ENCODE results near the gene IGLL5.

The IGLL5 gene

GRCh38 chr22:22887621-22888503, at the start of gene IGLL5:
TSS of gene IGLL5 (plus strand) at chr22:22887816. CDS start at chr22:22888054, 238 bp downstream.
- Mint-ChIP-seq H3K36me3 (no peaks in the 10 kb centered on the region), H3K27me3 (peaks cover 28% of the 10 kb centered on the region), H3K27ac (no peak within 1 kb of the TSS), H3K4me3 (no peak within 1 kb of the TSS), H3K9me3 (no peaks in the 10 kb centered on the region), H3K4me1 (peaks cover 60% of the 10 kb centered on the region)
- ATAC-seq: no peak

GRCh38 chr22:22838148-22838786, 49.3 kb upstream of the IGLL5 start:
- no peaks in the 10 kb centered on the region for H3K36me3 Mint-ChIP-seq
- H3K9me3 Mint-ChIP-seq: no peaks in the 10 kb centered on the region
- H3K4me3 Mint-ChIP-seq: no peak overlapping the region
- no peak overlapping the region for H3K27ac Mint-ChIP-seq
- peaks cover 14% of the 10 kb centered on the region for H3K4me1 Mint-ChIP-seq
- H3K27me3 Mint-ChIP-seq: peaks cover 23% of the 10 kb centered on the region
- ATAC-seq: peak; percentile 59

- no peak for ATAC-seq
- H3K9me3 Mint-ChIP-seq: no peaks in the 10 kb centered on the region
- H3K27me3 Mint-ChIP-seq: peaks cover 28% of the 10 kb centered on the region
- peaks cover 14% of the 10 kb centered on the region for H3K4me1 Mint-ChIP-seq
- no peak overlapping the region for H3K4me3 Mint-ChIP-seq
- no peak overlapping the region for H3K27ac Mint-ChIP-seq
- no peaks in the 10 kb centered on the region for H3K36me3 Mint-ChIP-seq
Measured at GRCh38 chr22:22839570-22840314, 47.9 kb upstream of the IGLL5 start.

GRCh38 chr22:22840780-22841179, 46.8 kb upstream of the IGLL5 start:
- no peaks in the 10 kb centered on the region for H3K9me3 Mint-ChIP-seq
- no peak for ATAC-seq

GRCh38 chr22:22841598-22841997, 46.0 kb upstream of the IGLL5 start:
- Mint-ChIP-seq H3K4me3 (no peak overlapping the region), H3K27ac (no peak overlapping the region), H3K9me3 (no peaks in the 10 kb centered on the region), H3K27me3 (peaks cover 24% of the 10 kb centered on the region), H3K36me3 (no peaks in the 10 kb centered on the region), H3K4me1 (peaks cover 14% of the 10 kb centered on the region)
- ATAC-seq: no peak

More at GRCh38 chr22:22840780-22841179, 46.8 kb upstream of the IGLL5 start:
- Mint-ChIP-seq H3K4me1 (peaks cover 14% of the 10 kb centered on the region), H3K27ac (no peak overlapping the region), H3K4me3 (no peak overlapping the region), H3K27me3 (peaks cover 30% of the 10 kb centered on the region), H3K36me3 (no peaks in the 10 kb centered on the region)

GRCh38 chr22:22842085-22842484, 45.5 kb upstream of the IGLL5 start:
- Mint-ChIP-seq H3K36me3 (no peaks in the 10 kb centered on the region), H3K9me3 (no peaks in the 10 kb centered on the region), H3K4me1 (peaks cover 14% of the 10 kb centered on the region), H3K4me3 (no peak overlapping the region), H3K27ac (no peak overlapping the region), H3K27me3 (peaks cover 26% of the 10 kb centered on the region)
- ATAC-seq: no peak

GRCh38 chr22:22843848-22844247, 43.8 kb upstream of the IGLL5 start:
- Mint-ChIP-seq H3K27me3 (peaks cover 30% of the 10 kb centered on the region), H3K27ac (no peak overlapping the region), H3K4me1 (peaks cover 9% of the 10 kb centered on the region), H3K9me3 (no peaks in the 10 kb centered on the region), H3K4me3 (no peak overlapping the region), H3K36me3 (no peaks in the 10 kb centered on the region)
- ATAC-seq: no peak

GRCh38 chr22:22847241-22847640, 40.4 kb upstream of the IGLL5 start:
- no peaks in the 10 kb centered on the region for H3K9me3 Mint-ChIP-seq
- ATAC-seq: no peak
- peaks cover 39% of the 10 kb centered on the region for H3K27me3 Mint-ChIP-seq
- peaks cover 28% of the 10 kb centered on the region for H3K4me1 Mint-ChIP-seq
- no peaks in the 10 kb centered on the region for H3K36me3 Mint-ChIP-seq
- no peak overlapping the region for H3K4me3 Mint-ChIP-seq
- no peak overlapping the region for H3K27ac Mint-ChIP-seq

- no peak overlapping the region for H3K27ac Mint-ChIP-seq
- no peaks in the 10 kb centered on the region for H3K9me3 Mint-ChIP-seq
- H3K4me1 Mint-ChIP-seq: peaks cover 28% of the 10 kb centered on the region
- H3K27me3 Mint-ChIP-seq: peaks cover 33% of the 10 kb centered on the region
- H3K36me3 Mint-ChIP-seq: no peaks in the 10 kb centered on the region
- no peak overlapping the region for H3K4me3 Mint-ChIP-seq
- peak; percentile 85 for ATAC-seq
Measured at GRCh38 chr22:22848364-22848866, 39.2 kb upstream of the IGLL5 start.

- H3K36me3 Mint-ChIP-seq: no peaks in the 10 kb centered on the region
- no peak overlapping the region for H3K4me3 Mint-ChIP-seq
- H3K4me1 Mint-ChIP-seq: peaks cover 28% of the 10 kb centered on the region
- no peaks in the 10 kb centered on the region for H3K9me3 Mint-ChIP-seq
- H3K27ac Mint-ChIP-seq: no peak overlapping the region
- ATAC-seq: peak; percentile 50
- peaks cover 24% of the 10 kb centered on the region for H3K27me3 Mint-ChIP-seq
Measured at GRCh38 chr22:22849640-22850610, 37.7 kb upstream of the IGLL5 start.

GRCh38 chr22:22851969-22852368, 35.6 kb upstream of the IGLL5 start:
- no peak for ATAC-seq
- H3K4me3 Mint-ChIP-seq: no peak overlapping the region
- peaks cover 46% of the 10 kb centered on the region for H3K4me1 Mint-ChIP-seq
- no peak overlapping the region for H3K27ac Mint-ChIP-seq
- H3K9me3 Mint-ChIP-seq: no peaks in the 10 kb centered on the region
- H3K27me3 Mint-ChIP-seq: peaks cover 25% of the 10 kb centered on the region
- no peaks in the 10 kb centered on the region for H3K36me3 Mint-ChIP-seq

GRCh38 chr22:22853713-22854112, 33.9 kb upstream of the IGLL5 start:
- H3K36me3 Mint-ChIP-seq: no peaks in the 10 kb centered on the region
- peaks cover 20% of the 10 kb centered on the region for H3K27me3 Mint-ChIP-seq
- H3K4me3 Mint-ChIP-seq: no peak overlapping the region
- ATAC-seq: no peak
- H3K27ac Mint-ChIP-seq: no peak overlapping the region
- peaks cover 56% of the 10 kb centered on the region for H3K4me1 Mint-ChIP-seq
- no peaks in the 10 kb centered on the region for H3K9me3 Mint-ChIP-seq

GRCh38 chr22:22854466-22854865, 33.1 kb upstream of the IGLL5 start:
- no peak overlapping the region for H3K27ac Mint-ChIP-seq
- ATAC-seq: no peak
- H3K36me3 Mint-ChIP-seq: no peaks in the 10 kb centered on the region
- no peak overlapping the region for H3K4me3 Mint-ChIP-seq
- H3K4me1 Mint-ChIP-seq: peaks cover 55% of the 10 kb centered on the region
- H3K27me3 Mint-ChIP-seq: peaks cover 27% of the 10 kb centered on the region
- no peaks in the 10 kb centered on the region for H3K9me3 Mint-ChIP-seq

GRCh38 chr22:22855085-22855484, 32.5 kb upstream of the IGLL5 start:
- H3K27ac Mint-ChIP-seq: no peak overlapping the region
- H3K4me3 Mint-ChIP-seq: no peak overlapping the region
- no peaks in the 10 kb centered on the region for H3K9me3 Mint-ChIP-seq
- H3K36me3 Mint-ChIP-seq: no peaks in the 10 kb centered on the region
- H3K4me1 Mint-ChIP-seq: peaks cover 49% of the 10 kb centered on the region
- no peak for ATAC-seq
- H3K27me3 Mint-ChIP-seq: peaks cover 34% of the 10 kb centered on the region
